BLaER1 treated with 17β-estradiol and CSF1 and Interleukin-3, amounts not matched to agents 10 nM and 100 nM (cell line): ENCODE results near the gene ELFN1.

Source experiments
- H3K27ac ChIP-seq, 11 experiments: shearing (Covaris generic); formaldehyde crosslinking; 2 replicates each; pipeline ENCODE4 v1.8.1; 2022
- H3K27me3 ChIP-seq, 11 experiments: shearing (Covaris generic); formaldehyde crosslinking; 2 replicates each; pipeline ENCODE4 v1.8.1; 2022
- H3K36me3 ChIP-seq, 11 experiments: shearing (Covaris generic); formaldehyde crosslinking; 2 replicates each; pipeline ENCODE4 v1.8.1; 2022
- H3K4me1 ChIP-seq, 10 experiments: shearing (Covaris generic); formaldehyde crosslinking; 2 replicates each; pipeline ENCODE4 v1.8.1; 2022
- H3K4me2 ChIP-seq, 11 experiments: shearing (Covaris generic); formaldehyde crosslinking; 2 replicates each; pipeline ENCODE4 v1.8.1; 2022
- H3K4me3 ChIP-seq, 10 experiments: shearing (Covaris generic); formaldehyde crosslinking; 2 replicates each; pipeline ENCODE4 v1.8.1; 2022
- H3K9ac ChIP-seq, 11 experiments: shearing (Covaris generic); formaldehyde crosslinking; 2 replicates each; pipeline ENCODE4 v1.8.1; 2022
- H3K9me3 ChIP-seq, 11 experiments: shearing (Covaris generic); formaldehyde crosslinking; replicated peaks in 1 of 11; 2 replicates each; pipeline ENCODE4 v1.8.1; 2022
- H4K20me1 ChIP-seq, 11 experiments: shearing (Covaris generic); formaldehyde crosslinking; 2 replicates each; pipeline ENCODE4 v1.8.1; 2022
- Cebpa-rat ChIP-seq, 11 experiments: shearing (Covaris generic); IDR thresholded peaks; 2 replicates each; pipeline ENCODE4 v1.8.1; 2022

Gene ELFN1

DNA sequence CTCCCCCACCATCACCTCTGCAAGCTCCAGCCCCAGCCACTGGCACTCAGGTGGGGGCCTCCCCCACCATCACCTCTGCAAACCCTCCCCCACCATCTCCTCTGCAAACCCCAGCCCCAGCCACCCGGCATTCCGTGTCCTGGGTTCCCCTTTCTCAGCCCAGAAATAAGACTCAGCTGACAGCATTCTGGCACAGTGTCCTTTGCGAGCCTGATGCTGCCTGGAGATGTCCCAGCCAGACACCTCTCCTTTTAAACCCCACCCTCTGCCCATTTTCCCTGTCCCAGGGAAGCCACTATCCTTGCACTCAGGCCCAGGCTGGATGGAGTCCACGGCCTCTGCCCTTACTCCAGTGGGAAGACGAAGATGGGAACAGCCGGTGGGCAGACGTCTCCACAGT is 49.8 kb downstream of the ELFN1 start:
- Histone ChIP-seq H3K4me3 (no peak overlapping the region), H4K20me1 (peaks cover 0 to 11% (median 0%) of the 10 kb centered on the region in 11 experiments; a peak in 3 of 22 replicates), H3K36me3 (no peaks in the 10 kb centered on the region; a peak in 2 of 22 replicates), H3K9ac (no peak overlapping the region), H3K4me2 (no peak overlapping the region), H3K27me3 (no peaks in the 10 kb centered on the region), H3K4me1 (peaks cover 5 to 25% (median 21%) of the 10 kb centered on the region in 10 experiments; a peak in 19 of 20 replicates), H3K9me3 (no peaks in the 10 kb centered on the region), H3K27ac (no peak overlapping the region)
- TF ChIP-seq Cebpa-rat (IDR thresholded peaks at IDR 0.05) = no peak

DNA sequence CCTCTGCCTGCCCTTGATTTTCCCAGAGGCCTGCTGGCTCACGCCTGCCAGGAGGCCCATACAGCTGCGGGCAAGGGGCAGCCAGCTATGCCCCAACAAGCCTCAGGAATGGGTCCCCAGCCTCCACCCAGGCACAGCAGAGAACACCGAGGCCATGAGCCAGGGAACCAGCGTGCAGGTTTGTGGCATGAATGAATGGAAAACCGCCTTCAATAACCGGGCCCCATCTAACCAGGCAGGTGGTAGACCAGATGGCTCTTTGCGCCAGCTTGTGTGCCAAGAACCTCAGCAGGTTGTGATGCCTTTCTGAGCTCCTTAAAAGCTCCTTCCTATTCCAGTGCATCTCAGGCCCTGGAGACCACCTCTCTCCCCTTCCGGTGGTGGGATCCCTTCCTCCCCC is 50.2 kb downstream of the ELFN1 start:
- Histone ChIP-seq H3K9ac (no peak overlapping the region), H3K27ac (no peak overlapping the region), H3K36me3 (no peaks in the 10 kb centered on the region; a peak in 2 of 22 replicates), H4K20me1 (peaks cover 0 to 11% (median 0%) of the 10 kb centered on the region in 11 experiments; a peak in 3 of 22 replicates), H3K4me2 (no peak overlapping the region), H3K4me3 (no peak overlapping the region), H3K9me3 (no peaks in the 10 kb centered on the region), H3K4me1 (peaks cover 5 to 22% (median 17%) of the 10 kb centered on the region in 10 experiments; a peak in 19 of 20 replicates), H3K27me3 (no peaks in the 10 kb centered on the region)
- TF ChIP-seq Cebpa-rat (IDR thresholded peaks at IDR 0.05) = no peak

GRCh38 chr7:1721047-1721690 is 51.1 kb downstream of the ELFN1 start:
- no peaks in the 10 kb centered on the region for H3K9me3 ChIP-seq
- TF ChIP-seq Cebpa-rat (IDR thresholded peaks at IDR 0.05) = no peak
- no peaks in the 10 kb centered on the region for H3K27me3 ChIP-seq
- H4K20me1 ChIP-seq = peaks cover 0 to 11% (median 0%) of the 10 kb centered on the region in 11 experiments; a peak in 4 of 22 replicates
- no peak overlapping the region for H3K4me3 ChIP-seq
- H3K4me2 ChIP-seq = no peak overlapping the region
- no peak overlapping the region for H3K27ac ChIP-seq
- H3K4me1 ChIP-seq = peaks cover 5 to 16% (median 11%) of the 10 kb centered on the region in 10 experiments; a peak in 19 of 20 replicates
- H3K9ac ChIP-seq = no peak overlapping the region
- no peaks in the 10 kb centered on the region; a peak in 2 of 22 replicates for H3K36me3 ChIP-seq

DNA sequence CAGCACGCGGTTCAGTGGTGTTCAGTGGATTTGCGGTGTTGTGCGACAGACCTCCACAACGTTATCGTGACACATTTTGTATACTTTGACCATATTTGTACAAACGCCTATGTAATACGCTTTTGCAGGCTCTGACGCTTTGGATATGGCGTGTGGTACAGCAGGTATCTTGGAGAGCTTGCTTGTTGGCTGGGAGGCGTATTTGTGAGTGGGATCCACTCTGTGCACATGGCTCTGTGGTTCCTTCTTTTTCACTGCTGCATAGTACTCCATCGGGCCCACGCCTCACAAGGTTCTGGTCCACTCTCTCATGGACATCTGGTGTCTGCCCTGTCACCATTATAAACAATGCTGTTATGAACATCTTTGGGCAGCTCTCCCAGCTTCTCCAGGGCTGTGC is 53.2 kb downstream of the ELFN1 start:
- H3K4me2 ChIP-seq = no peak overlapping the region
- H3K27ac ChIP-seq = no peak overlapping the region
- no peaks in the 10 kb centered on the region for H3K27me3 ChIP-seq
- no peak overlapping the region for H3K9ac ChIP-seq
- no peak for TF ChIP-seq Cebpa-rat (IDR thresholded peaks at IDR 0.05)
- H3K36me3 ChIP-seq = no peaks in the 10 kb centered on the region
- peaks cover 0 to 8% (median 0%) of the 10 kb centered on the region in 11 experiments; a peak in 2 of 22 replicates for H4K20me1 ChIP-seq
- no peak overlapping the region for H3K4me3 ChIP-seq
- H3K4me1 ChIP-seq = peaks cover 0 to 12% (median 3%) of the 10 kb centered on the region in 10 experiments; a peak in 6 of 20 replicates
- H3K9me3 ChIP-seq = peaks cover 0 to under 1% (median 0%) of the 10 kb centered on the region in 11 experiments; a peak in 1 of 22 replicates

DNA sequence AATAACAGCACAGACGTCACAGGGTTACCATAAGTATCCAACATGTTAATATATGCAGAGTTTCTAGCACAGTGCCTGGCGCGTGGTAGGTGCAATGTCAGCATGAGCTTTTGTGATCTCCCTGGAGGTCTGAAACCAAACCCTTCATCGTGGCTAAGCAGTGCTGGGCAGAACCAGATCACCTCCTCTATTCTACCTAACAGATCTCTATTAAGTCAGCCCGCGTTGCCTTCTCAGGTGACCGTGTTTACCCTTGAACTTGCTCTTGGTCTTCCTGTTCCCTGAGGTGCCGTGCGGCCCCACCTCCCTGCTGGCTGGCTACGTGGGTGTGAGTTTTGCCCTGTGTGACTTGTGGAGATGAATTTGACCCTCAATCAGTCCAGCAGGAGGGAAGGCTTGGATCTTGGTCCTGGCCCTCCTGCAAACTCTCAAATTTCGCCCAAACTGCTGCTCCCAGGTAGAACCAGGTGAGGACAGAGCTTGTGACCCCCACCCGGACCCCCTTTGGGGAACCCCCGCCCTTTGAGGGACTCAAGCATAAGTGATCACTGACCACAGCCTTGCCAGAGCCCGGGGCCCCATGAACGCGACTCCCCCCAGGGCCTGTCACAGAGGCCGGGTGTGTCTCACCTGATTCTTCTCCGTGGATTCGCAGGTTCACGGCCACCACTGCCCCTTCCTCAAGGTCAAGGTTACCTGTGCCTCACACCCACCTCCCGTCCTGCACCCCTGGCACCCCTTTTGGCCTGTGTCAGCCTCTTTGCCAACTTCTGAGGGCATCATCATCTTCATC is 54.2 kb downstream of the ELFN1 start:
- H3K4me2 ChIP-seq = no peak overlapping the region
- no peak overlapping the region for H3K27ac ChIP-seq
- no peak overlapping the region for H3K4me3 ChIP-seq
- H3K9ac ChIP-seq = no peak overlapping the region
- peaks cover 0 to 7% (median 0%) of the 10 kb centered on the region in 11 experiments; a peak in 4 of 22 replicates for H3K36me3 ChIP-seq
- peaks cover 0 to 11% (median 6%) of the 10 kb centered on the region in 11 experiments; a peak in 16 of 22 replicates for H3K9me3 ChIP-seq
- TF ChIP-seq Cebpa-rat (IDR thresholded peaks at IDR 0.05) = no peak
- H3K27me3 ChIP-seq = no peaks in the 10 kb centered on the region
- H4K20me1 ChIP-seq = peaks cover 0 to 8% (median 0%) of the 10 kb centered on the region in 11 experiments; a peak in 2 of 22 replicates
- peaks cover 0 to 13% (median 3%) of the 10 kb centered on the region in 10 experiments; a peak in 6 of 20 replicates for H3K4me1 ChIP-seq

DNA sequence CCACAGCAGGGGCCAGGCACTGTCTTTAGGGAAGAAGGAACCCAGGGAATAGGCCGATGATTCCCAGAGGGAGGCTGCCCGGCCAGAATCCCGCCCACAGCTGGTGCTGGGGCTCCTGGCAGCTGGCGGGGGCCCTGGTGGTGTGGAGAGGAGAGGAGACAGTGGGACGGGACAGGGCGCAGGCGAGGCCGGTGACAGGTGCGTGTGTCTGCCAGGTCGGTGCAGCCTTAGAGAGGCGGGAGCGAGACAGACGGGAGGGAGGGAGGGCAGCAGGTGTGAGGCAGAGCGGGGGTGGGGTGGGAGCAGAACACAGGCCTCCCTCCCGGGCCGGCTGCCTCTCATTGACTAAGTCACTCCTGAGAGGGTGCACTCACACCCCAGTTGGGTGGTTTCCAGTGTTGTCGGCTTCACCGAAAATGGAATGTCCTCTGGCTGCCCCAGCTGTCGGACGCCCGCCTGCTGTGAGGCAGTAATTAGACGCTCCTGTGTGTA is 55.2 kb downstream of the ELFN1 start:
- Histone ChIP-seq H4K20me1 (peaks cover 0 to 2% (median 0%) of the 10 kb centered on the region in 11 experiments; a peak in 3 of 22 replicates), H3K27me3 (no peaks in the 10 kb centered on the region), H3K9me3 (peaks cover 0 to 18% (median 11%) of the 10 kb centered on the region in 11 experiments; a peak in 16 of 22 replicates), H3K9ac (no peak overlapping the region), H3K36me3 (peaks cover 0 to 8% (median 0%) of the 10 kb centered on the region in 11 experiments; a peak in 4 of 22 replicates), H3K4me2 (no peak overlapping the region), H3K27ac (no peak overlapping the region), H3K4me1 (peaks cover 0 to 22% (median 7%) of the 10 kb centered on the region in 10 experiments; a peak in 10 of 20 replicates), H3K4me3 (no peak overlapping the region)
- no peak for TF ChIP-seq Cebpa-rat (IDR thresholded peaks at IDR 0.05)

- TF ChIP-seq Cebpa-rat (IDR thresholded peaks at IDR 0.05) = no peak
- Histone ChIP-seq H3K27ac (no peak overlapping the region), H3K4me3 (no peak overlapping the region), H3K4me1 (peaks cover 0 to 22% (median 7%) of the 10 kb centered on the region in 10 experiments; a peak in 10 of 20 replicates), H4K20me1 (no peaks in the 10 kb centered on the region; a peak in 2 of 22 replicates), H3K27me3 (no peaks in the 10 kb centered on the region), H3K4me2 (peak overlapping the region in 5 of 11 experiments; percentile 3 to 14 (median 10); a peak in 1 of 22 replicates), H3K9ac (0 out of 22 replicates have a peak overlapping the region, but pooled peaks of 1 of the 11 experiments have one; percentile 29), H3K36me3 (peaks cover 0 to 8% (median 0%) of the 10 kb centered on the region in 11 experiments; a peak in 4 of 22 replicates), H3K9me3 (peaks cover 0 to 18% (median 11%) of the 10 kb centered on the region in 11 experiments; a peak in 16 of 22 replicates)
These were observed 55.9 kb downstream of the ELFN1 start for GRCh38 chr7:1725766-1726630.

- no peak overlapping the region for H3K4me3 ChIP-seq
- H3K9ac ChIP-seq = no peak overlapping the region
- peaks cover 0 to 18% (median 11%) of the 10 kb centered on the region in 11 experiments; a peak in 16 of 22 replicates for H3K9me3 ChIP-seq
- no peak overlapping the region for H3K4me2 ChIP-seq
- TF ChIP-seq Cebpa-rat (IDR thresholded peaks at IDR 0.05) = no peak
- no peaks in the 10 kb centered on the region for H3K27me3 ChIP-seq
- peaks cover 0 to 8% (median 0%) of the 10 kb centered on the region in 11 experiments; a peak in 4 of 22 replicates for H3K36me3 ChIP-seq
- no peaks in the 10 kb centered on the region; a peak in 2 of 22 replicates for H4K20me1 ChIP-seq
- H3K4me1 ChIP-seq = peaks cover 0 to 29% (median 9%) of the 10 kb centered on the region in 10 experiments; a peak in 12 of 20 replicates
- H3K27ac ChIP-seq = no peak overlapping the region
These were observed 57.0 kb downstream of the ELFN1 start for GRCh38 chr7:1727079-1727478.
